Spleen (tissue), 11 donors: ENCODE results near the gene SYNPR. TPM values are rescaled to one million over a fixed set of nuclear protein-coding genes. Genes with fewer than 3 reads are reported as not detected.

Experiments used
- DNase-seq: peaks from one replicate; pipeline ENCODE4 v3.0.0-alpha.2; 2020
- H3K27ac ChIP-seq, 8 donors: fragments of 200-600 bp; sonication (generic) in 7 of 8; 1 replicate in 4 of 8; 2 replicates in 4 of 8; pipeline versions ENCODE4 v1.5.0 to v1.8.0; 2016 to 2021; ENCODE audit warnings: inconsistent platforms in 4 of 8, mild to moderate bottlenecking in 4 of 8, moderate library complexity in 1 of 8
- H3K27me3 ChIP-seq, 7 donors: fragments of 200-600 bp; sonication (generic) in 6 of 7; replicated peaks in 1 of 7; 1 replicate in 4 of 7; 2 replicates in 3 of 7; pipeline versions ENCODE4 v1.5.0 to v1.8.0; 2016 to 2021; ENCODE audit warnings: inconsistent platforms in 3 of 7, mild to moderate bottlenecking in 1 of 7
- H3K36me3 ChIP-seq, 6 donors: fragments of 200-600 bp; sonication (generic) in 5 of 6; 1 replicate in 4 of 6; 2 replicates in 2 of 6; pipeline versions ENCODE4 v1.5.0 to v1.8.0; 2016 to 2021; ENCODE audit warnings: inconsistent platforms in 2 of 6
- H3K4me1 ChIP-seq, 6 donors: fragments of 200-600 bp; sonication (generic) in 5 of 6; 1 replicate in 3 of 6; 2 replicates in 3 of 6; pipeline versions ENCODE4 v1.5.0 to v1.8.0; 2016 to 2021; ENCODE audit warnings: inconsistent platforms in 3 of 6
- H3K4me3 ChIP-seq, 8 donors: fragments of 200-600 bp; sonication (generic) in 7 of 8; 1 replicate in 4 of 8; 2 replicates in 4 of 8; pipeline versions ENCODE4 v1.5.0 to v1.8.0; 2016 to 2021; ENCODE audit warnings: inconsistent platforms in 4 of 8, mild to moderate bottlenecking in 4 of 8, moderate library complexity in 2 of 8
- H3K9me3 ChIP-seq, 8 donors: fragments of 200-600 bp; sonication (generic) in 7 of 8; 1 replicate in 4 of 8; 2 replicates in 4 of 8; pipeline versions ENCODE4 v1.5.0 to v1.8.0; 2016 to 2021; ENCODE audit warnings: inconsistent platforms in 4 of 8
- CTCF ChIP-seq, 11 experiments: fragments of 200-600 bp in 7 of 11; fragments of 450-650 bp in 4 of 11; sonication (generic) in 4 of 11; IDR thresholded peaks in 8 of 11; conservative IDR thresholded peaks in 3 of 11; 1 replicate in 7 of 11; 2 replicates in 4 of 11; pipeline versions ENCODE4 v1.4.0 to v1.8.0; 2016 to 2021; ENCODE audit warnings: antibody characterized with exemption in 11 of 11, inconsistent platforms in 4 of 11, mild to moderate bottlenecking in 1 of 11
- POLR2A ChIP-seq, 3 donors: fragments of 450-650 bp; IDR thresholded peaks; one replicate each; pipeline ENCODE4 v1.5.1; 2017; ENCODE audit warnings: antibody characterized with exemption in 3 of 3, mild to moderate bottlenecking in 1 of 3
- POLR2AphosphoS5 ChIP-seq, 3 donors: sonication (generic); formaldehyde crosslinking; IDR thresholded peaks; one replicate each; pipeline ENCODE4 v1.5.1; 2017; ENCODE audit warnings: antibody characterized with exemption in 3 of 3
- WGBS, 5 donors: extraction: QIAGEN DNeasy Blood & Tissue Kit in 3 of 5; methylation state at CpG; one replicate each; pipeline versions ENCODE4 v1.1.5 to v1.1.7; 2013 to 2018; 5-methylcytosine and 5-hydroxymethylcytosine counted together
- intact Hi-C: fragments of 100-400 bp; cut with DNase I; formaldehyde crosslinking; loops from one replicate; pipeline ENCODE4 v1.15.0; 2023; ENCODE audit warnings: low total_unique reads
- polyA plus RNA-seq, 3 donors: library from polyadenylated mRNA; stranded (reverse); fragments of 200-250 nt; gene quantifications; one replicate each; pipeline ENCODE4 v1.2.1, GENCODE V29; 2013
- total RNA-seq, 7 donors: library from RNA; depleted of rRNA in 3 of 7; stranded (reverse); fragments of >200 nt in 3 of 7; fragmentation: NEBNext Ultra II Directional in 4 of 7; extraction: Animal tissue kit (Norgen Biotek cat#: 25700) in 4 of 7; gene quantifications; one replicate each; pipeline versions ENCODE4 v1.1.0 to v1.2.1, GENCODE V29; 2016 to 2021
- donor health status: healthy with polysubstance abuse.
- donor health status: DM: no; HTN: no; CAD: no; lungs with moderate emphysema.
- donor health status: DM: no; HTN: no; CAD: no.
- donor health status: Bipolar disorder and iron deficiency.
- donor health status: healthy.
- donor health status: DM: no; HTN: no; CAD: no.
- donor health status: DM: yes; HTN: yes; CAD: no.

Gene SYNPR
- total and polyA plus RNA-seq, 10 donors: not detected

- no peak overlapping the region for H3K4me3 ChIP-seq
- no peak for TF ChIP-seq POLR2A (IDR thresholded peaks at IDR 0.05)
- no peak for TF ChIP-seq CTCF (IDR thresholded peaks at IDR 0.05 in 8 of 11, conservative IDR thresholded peaks at IDR 0.05 in 3 of 11)
- TF ChIP-seq POLR2AphosphoS5 (IDR thresholded peaks at IDR 0.05): no peak
- H3K36me3 ChIP-seq: no peaks in the 10 kb centered on the region
- no peaks in the 10 kb centered on the region for H3K27me3 ChIP-seq
- H3K4me1 ChIP-seq: no peaks in the 10 kb centered on the region
- no peak overlapping the region for H3K27ac ChIP-seq
- DNase-seq: no peak
- no peaks in the 10 kb centered on the region for H3K9me3 ChIP-seq
- intact Hi-C loops: no loop called here
- 62 to 77% (median 71%) methylated on average over 2 of the region's 2 CpGs for WGBS, 5 donors
Observed at GRCh38 chr3:63324621-63325020, 46.5 kb downstream of the SYNPR start.

- 77 to 89% (median 82%) methylated on average over 2 of the region's 2 CpGs for WGBS, 5 donors
- DNase-seq: no peak
- no peaks in the 10 kb centered on the region for H3K4me1 ChIP-seq
- intact Hi-C loops: no loop called here
- no peaks in the 10 kb centered on the region for H3K27me3 ChIP-seq
- H3K9me3 ChIP-seq: no peaks in the 10 kb centered on the region
- H3K27ac ChIP-seq: no peak overlapping the region
- no peaks in the 10 kb centered on the region for H3K36me3 ChIP-seq
- H3K4me3 ChIP-seq: no peak overlapping the region
- no peak for TF ChIP-seq POLR2AphosphoS5 (IDR thresholded peaks at IDR 0.05)
- TF ChIP-seq POLR2A (IDR thresholded peaks at IDR 0.05): no peak
- TF ChIP-seq CTCF (IDR thresholded peaks at IDR 0.05 in 8 of 11, conservative IDR thresholded peaks at IDR 0.05 in 3 of 11): no peak
Observed at GRCh38 chr3:63325386-63325785, 47.3 kb downstream of the SYNPR start.

GRCh38 chr3:63328365-63328764 is 50.3 kb downstream of the SYNPR start:
- H3K9me3 ChIP-seq: no peaks in the 10 kb centered on the region
- TF ChIP-seq CTCF (IDR thresholded peaks at IDR 0.05 in 8 of 11, conservative IDR thresholded peaks at IDR 0.05 in 3 of 11): no peak
- no peak for TF ChIP-seq POLR2AphosphoS5 (IDR thresholded peaks at IDR 0.05)
- TF ChIP-seq POLR2A (IDR thresholded peaks at IDR 0.05): no peak
- peaks cover 0 to 7% (median 0%) of the 10 kb centered on the region in 7 donors for H3K27me3 ChIP-seq
- no peaks in the 10 kb centered on the region for H3K4me1 ChIP-seq
- no peaks in the 10 kb centered on the region for H3K36me3 ChIP-seq
- H3K4me3 ChIP-seq: no peak overlapping the region
- intact Hi-C loops: no loop called here
- DNase-seq: no peak
- H3K27ac ChIP-seq: no peak overlapping the region

DNA sequence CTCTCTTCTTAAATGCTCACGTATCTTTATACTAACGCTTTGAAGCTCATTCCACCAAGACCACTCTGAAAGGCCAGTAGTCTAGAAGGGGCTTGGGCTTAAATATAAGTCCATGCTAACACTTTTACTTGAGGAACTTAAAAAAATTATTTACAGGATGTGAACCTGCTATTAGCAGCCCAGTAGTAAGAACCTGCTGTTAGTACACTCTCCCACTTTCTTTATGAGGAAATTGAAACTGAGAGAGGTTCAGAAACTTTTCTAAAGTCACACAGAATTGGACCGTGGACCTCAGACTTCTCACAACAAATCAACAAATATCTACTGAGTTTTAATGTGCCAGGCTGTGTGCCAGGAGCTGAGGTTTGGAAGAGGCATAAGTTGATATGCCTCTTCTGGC is 53.4 kb downstream of the SYNPR start:
- no peak for DNase-seq
- TF ChIP-seq CTCF (IDR thresholded peaks at IDR 0.05 in 8 of 11, conservative IDR thresholded peaks at IDR 0.05 in 3 of 11) (no peak), POLR2AphosphoS5 (IDR thresholded peaks at IDR 0.05) (no peak), POLR2A (IDR thresholded peaks at IDR 0.05) (no peak)
- H3K27ac ChIP-seq: no peak overlapping the region
- intact Hi-C loops: no loop called here
- 77 to 89% (median 84%) methylated on average over 3 of the region's 3 CpGs for WGBS, 5 donors
- no peaks in the 10 kb centered on the region for H3K4me1 ChIP-seq
- H3K9me3 ChIP-seq: no peaks in the 10 kb centered on the region
- peaks cover 0 to 9% (median 0%) of the 10 kb centered on the region in 7 donors for H3K27me3 ChIP-seq
- H3K36me3 ChIP-seq: no peaks in the 10 kb centered on the region
- no peak overlapping the region for H3K4me3 ChIP-seq
